Tongue (tissue), 2 donors: ENCODE measurements around the gene EXOC1L. TPM values are rescaled to one million over a fixed set of nuclear protein-coding genes. Genes with fewer than 3 reads are reported as not detected.
A peak's percentile ranks its signal among the peaks of the same experiment; 100 is the strongest.

ENCODE experiments used
- DNase-seq: peaks from one replicate; pipeline ENCODE4 v3.0.0-alpha.2; 2015
- total RNA-seq: library from RNA; depleted of rRNA; stranded (reverse); fragments of >200 nt; gene quantifications from one replicate; pipeline ENCODE4 v1.2.3, GENCODE V29; 2014

Gene EXOC1L, protein sequence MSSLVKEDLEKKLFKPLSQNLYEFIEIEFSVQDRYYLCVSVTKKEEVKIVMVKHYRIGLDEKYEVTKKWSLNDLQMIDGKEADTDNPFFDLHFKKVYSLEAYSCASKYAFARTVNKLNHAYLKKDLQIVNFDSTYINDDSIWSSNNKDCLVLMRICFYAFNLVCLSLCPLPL
- total RNA-seq, result not detected

DNA sequence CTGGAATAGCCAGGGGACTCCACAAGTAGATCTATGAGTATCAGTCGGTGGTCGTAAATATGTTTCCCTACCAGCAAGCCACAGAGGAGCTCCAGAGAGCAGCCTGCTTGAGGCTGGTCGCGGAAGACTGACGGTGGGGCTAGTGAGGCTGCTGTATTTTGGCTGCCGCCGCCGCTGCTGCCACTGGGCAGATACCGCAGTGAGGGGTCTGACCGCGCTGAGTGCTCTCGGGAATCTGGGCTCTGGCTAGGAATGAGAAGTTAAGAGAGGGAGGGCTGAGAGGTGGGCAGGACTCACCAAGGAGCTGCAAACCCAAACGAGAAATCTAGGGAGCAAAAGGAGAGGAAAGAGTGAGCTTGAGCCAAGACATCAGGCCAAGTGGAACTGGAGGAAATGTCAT, at the start of gene EXOC1L:
Gene EXOC1L (plus strand): TSS at position 157 of the 400 bp plus-strand sequence. CDS start 237 bp downstream, at position 394.
- peak; percentile 20 for DNase-seq

DNA sequence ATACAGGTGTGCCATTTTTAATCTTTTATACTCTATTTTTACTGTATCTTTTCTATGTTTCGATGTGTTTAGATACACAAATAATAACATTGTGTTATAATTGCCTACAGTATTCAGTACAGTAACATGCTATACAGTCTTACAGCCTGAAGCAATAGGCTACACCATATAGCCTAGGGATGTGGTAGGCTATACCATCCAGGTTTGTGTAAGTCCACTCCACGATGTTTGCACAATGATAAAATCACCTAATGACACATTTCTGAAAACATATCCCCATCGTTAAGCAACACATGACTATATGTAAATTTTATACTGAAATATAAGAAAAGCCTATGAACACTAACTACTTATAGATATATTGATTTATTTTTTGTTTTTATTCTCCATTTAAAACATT, 48.9 kb upstream of the EXOC1L start:
- no peak for DNase-seq

DNA sequence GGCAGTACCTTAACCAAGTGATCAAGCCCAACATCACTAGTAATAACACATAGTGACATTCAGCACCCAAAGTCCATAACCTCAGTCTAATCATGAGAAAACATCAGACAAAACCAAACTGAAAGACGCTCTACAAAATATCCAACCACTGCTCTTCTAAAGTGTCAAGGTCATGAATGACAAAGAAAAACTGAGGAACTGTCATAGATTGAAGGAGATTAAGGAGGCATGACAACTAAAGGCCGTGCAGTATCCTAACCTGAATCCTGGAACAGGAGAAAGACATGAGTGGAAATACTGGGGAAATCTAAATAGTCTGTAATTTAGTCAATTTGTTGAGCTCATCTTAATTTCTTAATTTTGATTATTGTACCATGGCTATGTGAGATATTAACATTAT, 38.2 kb upstream of the EXOC1L start:
- DNase-seq, result no peak

DNA sequence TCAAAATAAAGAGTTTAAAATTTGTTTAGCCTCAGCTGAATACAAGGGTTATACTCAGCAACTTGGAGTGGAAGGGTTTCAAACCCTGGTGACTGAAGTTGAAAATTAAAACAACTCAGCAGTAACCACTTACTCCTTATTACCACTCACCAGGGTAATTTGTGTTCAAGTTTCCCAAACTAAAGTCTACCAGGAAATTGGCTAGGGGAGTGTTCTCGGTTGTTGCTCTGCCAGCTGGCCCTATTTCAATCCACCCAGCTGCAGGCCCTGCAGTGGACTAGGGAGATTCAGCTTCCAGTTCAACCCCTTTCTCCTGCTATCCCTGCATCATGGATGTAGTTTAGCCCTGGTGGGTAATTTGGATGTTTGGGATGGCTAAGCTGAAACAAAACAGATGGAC, 37.8 kb upstream of the EXOC1L start:
- peak; percentile 14 for DNase-seq

DNA sequence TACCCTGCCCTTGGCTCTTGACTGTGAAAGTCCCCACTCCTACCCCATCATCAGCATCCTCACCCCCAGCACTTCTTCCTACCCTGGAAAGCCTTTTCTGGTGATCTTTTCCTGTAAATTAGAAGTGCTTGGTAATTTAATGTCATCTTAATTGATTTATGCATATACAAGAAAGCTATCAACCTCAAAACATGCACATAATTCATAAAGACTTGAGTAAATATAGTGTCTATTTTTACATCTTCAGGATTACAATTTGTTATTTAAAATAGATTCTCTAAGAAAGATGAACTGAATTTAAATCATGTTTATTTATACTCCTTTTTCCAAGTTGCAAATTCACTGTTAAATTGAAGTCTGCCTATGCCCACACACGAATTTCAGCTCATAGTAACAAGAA, 36.0 kb upstream of the EXOC1L start:
- no peak for DNase-seq

DNA sequence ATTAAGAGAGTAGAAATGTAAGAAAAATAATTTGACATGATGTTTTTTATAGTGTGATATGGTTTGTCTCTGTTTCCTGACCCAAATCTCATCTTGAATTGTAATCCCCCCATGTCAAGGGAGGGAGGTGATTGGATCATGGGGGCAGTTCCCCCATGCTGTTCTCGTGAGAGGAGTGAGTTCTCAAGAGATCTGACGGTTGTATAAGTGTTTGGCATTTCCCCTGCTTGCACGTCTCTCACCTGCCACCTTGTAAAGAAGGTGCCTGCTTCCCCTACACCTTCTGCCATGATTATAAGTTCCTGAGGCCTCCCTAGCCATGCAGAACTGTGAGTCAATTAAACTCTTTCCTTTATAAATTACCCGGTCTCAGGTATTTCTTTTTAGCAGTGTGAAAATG, 34.8 kb upstream of the EXOC1L start:
- no peak for DNase-seq

DNA sequence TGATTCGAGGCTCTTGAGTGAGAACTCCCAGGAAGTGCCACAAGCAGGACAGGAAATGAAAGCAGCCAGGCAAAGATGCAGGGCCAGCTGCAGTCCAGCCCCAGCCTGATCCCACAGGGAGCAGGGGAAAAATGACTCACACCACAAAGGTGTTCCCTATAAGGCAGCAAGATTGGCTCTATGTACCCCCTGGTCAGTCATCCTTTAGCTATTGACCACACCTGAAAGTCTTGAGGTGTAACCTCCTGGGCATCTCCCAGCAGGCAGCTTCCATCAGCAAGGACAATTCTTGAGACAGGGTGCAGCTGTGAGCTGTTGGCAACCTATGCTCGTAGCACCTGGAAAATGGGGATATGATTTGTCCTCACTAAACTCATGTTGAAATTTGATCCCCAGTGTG, 27.9 kb upstream of the EXOC1L start:
- DNase-seq, result no peak

DNA sequence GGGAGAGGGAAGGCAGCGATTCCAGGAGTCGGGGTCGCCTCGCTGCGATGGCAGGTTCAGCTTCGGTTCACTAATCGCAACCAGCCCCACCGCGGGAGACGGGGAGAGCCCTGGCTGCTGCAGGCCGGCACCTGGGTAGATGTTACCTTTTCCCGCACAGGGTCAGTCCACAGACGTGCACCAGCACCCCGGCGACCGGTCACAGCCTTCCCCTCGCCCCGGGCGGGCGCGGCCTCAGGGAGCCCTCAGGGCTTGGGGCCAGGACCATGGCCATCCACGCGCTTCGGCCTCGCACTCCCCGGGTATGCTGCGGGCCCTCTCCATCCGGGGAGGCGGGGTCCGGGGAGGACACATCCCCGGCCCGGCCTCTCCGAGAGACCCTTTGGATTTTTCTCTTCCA, 26.1 kb upstream of the EXOC1L start:
- no peak for DNase-seq

DNA sequence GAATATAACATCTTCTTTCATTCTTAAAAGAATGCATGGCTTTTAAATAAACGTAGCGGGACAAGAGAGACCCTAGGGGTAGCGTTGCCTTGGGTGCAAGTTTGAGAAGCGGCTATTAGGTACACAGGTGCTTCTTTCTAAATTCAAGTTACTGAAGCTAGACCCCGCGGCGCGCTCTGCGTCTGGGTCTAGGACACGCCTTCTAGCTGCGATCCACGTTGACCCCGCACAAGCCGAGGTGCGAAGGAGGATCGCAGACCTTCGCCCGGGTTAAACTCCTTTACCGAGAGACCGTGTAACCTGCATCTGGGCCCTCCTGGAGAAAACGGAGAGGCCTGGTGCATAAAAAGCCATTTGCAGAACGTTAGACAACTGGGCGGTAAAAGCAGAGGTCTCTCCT, 25.5 kb upstream of the EXOC1L start:
- no peak for DNase-seq

DNA sequence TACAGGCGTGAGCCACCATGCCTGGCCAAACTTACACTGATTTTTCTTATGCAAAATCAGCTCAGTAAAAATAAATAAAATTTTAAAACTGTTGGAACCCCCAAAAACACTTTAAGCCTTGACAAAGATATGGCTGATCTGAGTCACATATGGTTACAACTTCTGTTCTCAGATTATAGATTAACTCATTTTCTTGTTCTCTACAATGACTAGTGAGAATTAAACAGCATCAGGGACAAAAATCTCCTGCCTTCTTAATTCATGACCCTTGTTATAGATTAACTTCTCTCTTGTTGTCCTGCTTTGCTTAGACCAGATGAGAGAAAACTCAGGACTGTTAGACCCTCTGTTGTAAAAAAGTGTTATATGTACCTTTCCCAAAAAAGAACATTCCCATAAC, 24.2 kb upstream of the EXOC1L start:
- no peak for DNase-seq

DNA sequence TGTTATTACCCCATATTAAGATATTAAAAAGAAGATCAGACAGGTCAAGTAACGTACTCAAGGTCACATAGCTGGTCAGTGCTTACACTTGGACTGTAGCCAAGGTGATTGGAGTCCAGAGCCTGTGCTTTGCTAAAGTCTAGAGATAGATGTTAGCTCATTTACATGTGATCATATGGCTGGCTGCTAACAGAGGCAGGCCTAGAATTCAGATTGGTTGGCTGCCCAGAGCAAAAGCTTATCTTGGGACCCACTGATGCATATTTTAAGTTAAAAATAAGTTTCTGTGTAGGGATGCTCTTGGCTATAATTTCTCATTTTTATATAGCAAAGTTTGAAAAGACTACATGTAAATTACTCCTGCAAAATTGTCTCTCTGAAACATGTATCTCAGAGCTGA, 18.1 kb upstream of the EXOC1L start:
- DNase-seq, result no peak

DNA sequence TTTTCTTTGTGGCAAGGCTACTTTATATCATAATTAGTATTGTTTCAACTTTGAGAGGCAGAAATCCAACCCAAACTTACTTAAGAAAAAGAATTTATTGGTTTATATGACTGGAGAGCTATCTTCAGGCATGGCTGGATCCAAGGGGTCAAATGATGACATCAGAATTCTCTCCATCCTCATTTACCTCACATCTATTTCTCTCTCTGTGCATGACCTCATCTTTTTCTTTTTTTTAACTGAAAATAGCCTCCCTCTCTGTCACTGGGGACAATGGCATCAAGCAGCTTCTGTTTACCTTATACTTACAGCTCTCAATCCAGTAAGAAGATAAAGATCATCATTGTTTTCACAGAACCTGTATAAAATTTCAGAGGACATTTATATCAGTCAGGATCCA, 12.0 kb upstream of the EXOC1L start:
- no peak for DNase-seq

DNA sequence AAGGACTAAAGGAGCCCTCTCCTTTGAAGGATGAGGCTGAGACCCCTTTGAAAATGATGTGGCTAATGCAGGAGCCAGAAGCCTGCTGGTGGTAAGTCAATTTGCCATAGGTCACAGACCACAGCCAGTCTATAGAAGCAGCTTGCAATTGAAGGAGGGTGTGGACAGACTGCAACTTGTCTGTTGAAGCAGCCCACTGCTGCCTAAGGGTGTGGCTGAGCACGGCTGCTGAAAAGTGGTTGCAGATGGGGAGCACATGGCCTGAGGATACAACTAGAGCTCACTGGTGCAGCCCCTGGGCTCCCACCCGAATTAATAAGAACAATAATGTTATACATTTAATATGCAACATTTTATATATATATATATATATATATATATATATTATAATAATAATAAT, 11.4 kb upstream of the EXOC1L start:
- DNase-seq, result no peak

DNA sequence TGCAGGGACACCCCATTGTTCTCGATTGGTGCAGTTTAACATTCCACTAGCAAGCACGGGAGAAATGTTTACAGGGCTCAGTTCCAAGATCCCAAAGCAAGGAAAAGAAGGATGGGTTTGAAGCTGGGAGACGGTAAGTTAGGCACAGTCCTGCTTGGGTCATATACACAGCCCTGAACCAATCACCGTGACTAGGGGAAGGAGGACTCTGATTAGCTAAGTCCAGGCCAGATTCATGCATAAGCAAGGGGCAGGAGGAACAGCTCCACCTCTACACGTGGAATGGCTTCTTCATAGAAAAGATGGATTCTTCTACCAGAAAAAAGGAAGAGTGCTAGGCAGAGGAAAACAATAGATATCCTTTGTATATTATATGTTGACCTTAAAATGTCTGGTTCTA, 11.0 kb upstream of the EXOC1L start:
- DNase-seq, result no peak

DNA sequence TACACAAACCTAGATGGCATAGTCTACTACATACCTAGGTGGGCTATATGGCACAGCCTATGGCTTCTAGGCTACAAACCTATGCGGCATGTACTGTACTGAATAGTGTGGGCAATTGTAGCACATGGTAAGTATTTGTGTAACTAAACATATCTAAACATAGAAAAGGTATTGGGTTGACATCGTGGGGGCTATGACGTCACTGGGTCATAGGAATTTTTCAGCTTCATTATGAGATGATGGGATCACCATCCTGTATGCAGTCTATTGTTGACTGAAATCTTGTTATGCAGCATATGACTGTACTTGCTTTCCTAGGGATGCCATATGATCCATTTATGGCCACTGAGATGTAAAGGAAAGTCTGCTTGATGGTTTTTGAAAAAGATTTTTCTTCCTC, 1.9 kb upstream of the EXOC1L start:
- no peak for DNase-seq

DNA sequence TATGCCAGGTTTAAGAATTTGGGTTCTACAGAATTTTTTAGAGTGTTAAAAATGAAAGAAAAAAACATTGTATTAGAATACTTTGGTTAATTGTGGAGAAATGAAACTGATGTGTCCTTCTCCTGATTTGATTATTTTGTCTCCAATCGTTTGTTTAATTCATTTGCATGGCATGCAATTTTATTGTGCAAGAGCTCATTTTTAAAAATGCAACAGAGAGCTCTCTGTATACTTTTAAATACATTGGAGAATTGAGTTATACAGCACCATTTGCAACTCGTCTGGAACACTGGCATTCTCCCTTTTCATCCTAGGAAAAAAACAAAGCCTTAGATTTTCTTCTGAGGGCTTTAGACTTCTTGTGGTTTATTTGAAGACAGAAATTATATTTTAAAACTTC, 689 bp downstream of the EXOC1L start:
- DNase-seq, result no peak

DNA sequence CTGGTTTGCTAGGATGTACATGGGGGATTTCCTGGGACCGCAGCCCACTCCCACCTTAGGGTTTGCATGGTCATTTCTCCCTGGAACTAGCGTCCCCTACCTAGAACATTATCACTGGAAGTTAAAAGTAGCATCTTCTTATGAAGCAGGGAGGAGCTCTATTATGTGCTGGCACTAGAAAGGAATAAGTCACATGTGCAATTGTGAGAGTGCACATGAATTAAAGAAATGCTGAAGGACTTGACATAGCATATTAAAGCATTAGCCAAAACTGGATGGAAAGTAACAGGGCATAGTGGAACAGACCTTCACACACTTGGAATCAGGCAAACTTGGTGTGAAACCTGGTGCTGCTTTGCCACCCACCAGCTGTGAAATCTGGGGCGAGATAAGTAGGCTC, 2.7 kb downstream of the EXOC1L start:
- no peak for DNase-seq

DNA sequence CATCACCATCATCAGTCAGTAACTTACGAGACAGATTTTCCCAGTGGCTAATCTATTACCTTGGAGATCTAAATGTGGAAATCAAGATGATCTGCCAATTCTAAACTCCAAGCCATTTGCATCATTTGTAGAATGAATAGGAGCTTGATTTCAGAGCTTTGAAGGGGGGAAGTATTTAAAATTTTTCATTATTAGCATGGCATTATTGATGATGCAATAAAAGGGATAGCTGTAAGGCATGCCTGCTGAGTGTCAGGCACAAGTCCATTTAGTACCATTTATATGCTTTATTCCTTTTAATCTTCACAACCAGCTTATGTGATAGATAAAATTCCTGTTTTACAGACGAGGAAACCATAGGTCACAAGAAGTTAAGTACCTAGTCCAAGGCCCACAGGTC, 5.3 kb downstream of the EXOC1L start:
- no peak for DNase-seq

DNA sequence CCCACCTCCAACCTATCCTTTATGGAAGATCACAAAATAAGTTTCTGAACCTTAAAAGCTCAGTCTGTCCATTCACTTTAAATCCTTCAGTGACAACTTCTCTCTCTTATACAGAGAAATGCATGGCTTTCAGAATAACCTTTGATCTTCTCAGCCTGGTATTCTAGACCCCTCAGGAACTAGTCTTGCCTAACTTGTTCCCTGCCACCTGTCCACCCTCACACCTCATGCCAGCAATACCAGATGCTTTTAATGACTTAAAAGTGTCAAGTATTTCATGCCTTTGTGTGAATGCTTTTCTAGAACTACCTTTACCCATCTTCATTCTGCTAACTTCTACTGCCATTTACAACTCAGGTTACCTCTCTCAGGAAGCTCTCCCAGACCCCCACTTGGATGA, 7.4 kb downstream of the EXOC1L start:
- DNase-seq, result no peak

DNA sequence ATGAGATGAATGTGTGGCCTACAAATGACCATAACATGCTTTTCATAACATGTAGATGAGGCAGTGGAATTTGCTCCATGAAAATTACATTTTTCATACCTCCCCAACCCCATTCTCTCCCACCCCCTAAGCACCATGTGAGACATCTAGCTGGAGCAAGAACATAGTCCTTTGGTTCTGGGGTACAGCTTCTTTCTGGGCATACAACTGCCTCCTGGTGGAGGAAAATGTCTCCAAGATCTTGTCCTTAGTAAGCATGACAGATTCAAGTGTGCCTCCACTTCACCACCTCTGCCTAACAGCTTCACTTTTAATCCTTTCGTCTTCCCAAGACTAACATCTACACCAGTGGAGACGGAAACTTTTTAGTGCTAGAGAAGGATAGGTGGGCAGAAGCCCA, 8.0 kb downstream of the EXOC1L start:
- DNase-seq, result no peak

DNA sequence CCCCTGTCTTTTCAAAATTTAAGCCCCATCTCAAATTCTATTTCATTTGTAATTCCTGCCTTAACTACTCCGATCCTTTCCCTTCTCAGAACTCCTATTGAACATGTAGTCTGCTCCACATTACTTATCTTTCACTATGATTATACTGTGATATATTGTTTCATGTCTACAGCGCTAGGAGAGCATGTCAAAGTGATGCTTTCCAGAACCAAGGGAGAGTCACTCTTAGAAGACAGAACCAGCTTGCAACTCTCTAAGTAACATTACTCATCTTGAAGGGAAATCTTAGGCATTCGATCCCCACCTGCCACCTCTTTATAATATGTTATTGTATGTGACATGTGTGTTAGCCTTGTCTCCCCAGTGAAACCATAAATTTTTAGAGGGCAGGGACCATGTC, 10.5 kb downstream of the EXOC1L start:
- DNase-seq, result no peak

DNA sequence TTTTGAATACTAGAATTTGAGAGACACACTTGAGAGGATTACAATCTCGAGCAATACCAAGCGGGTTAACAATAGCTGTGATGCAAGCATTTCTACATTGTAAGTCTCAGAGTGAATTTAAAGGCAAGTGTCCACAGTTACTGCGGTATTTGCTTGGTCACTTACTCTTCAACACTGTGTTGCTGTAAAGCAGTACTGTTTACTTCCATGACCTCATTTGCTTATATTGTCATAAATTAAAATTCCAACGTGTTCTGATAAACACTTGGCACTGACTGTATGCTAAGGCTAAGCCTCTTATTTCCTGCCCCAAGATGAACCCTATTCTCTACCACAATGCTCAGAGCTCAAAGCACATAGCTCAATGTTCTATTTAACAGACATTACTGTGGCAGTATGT, 11.1 kb downstream of the EXOC1L start:
- no peak for DNase-seq

DNA sequence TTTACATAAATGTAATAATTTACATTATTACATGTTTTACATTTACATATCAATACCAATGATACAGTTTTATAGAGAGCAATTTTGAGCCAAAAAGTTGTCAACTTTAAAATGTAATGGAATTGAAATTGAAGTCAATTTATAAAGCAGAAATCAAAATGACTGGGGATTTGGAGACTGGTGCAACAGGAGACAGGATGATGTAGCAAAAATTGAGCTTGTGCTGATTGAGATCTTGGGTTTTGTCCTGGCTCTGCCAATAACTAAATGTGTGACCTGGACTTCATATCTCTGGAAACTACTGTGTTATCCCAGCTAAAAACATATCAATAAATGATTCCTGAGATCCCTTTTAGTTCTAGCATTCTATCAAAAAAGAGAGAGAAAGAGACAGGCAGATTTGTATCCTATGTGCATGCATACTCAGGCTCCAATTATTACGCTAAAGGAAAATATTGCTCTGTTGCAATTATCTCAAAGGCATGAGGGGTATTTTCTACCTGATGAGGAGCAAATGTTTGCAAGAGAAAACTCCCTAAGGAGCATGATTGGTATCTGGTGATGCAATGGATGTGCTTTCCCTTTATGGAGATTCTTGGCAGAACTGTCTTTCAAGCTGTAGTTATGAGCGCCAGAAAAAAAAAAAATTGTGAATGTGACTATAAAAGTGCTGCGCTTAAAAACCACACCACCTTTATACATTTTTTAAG, 14.7 kb downstream of the EXOC1L start:
- no peak for DNase-seq

DNA sequence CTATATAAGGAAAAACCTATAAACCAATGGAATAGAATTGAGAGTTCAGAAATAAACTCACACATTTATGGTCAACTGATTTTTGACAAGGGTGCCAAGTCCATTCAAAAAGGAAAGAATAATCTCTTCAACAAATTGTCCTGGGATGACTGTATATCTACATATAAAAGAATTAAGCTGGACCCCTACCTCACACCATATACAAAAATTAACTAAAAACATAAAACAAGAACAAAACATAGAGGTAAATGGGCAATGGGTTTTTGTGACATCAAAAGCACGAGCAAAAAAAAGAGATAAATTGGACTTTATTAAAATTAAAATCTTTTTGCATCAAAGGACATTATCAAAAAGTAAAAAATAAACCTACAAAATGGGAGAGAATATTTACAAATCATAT, 18.3 kb downstream of the EXOC1L start:
- DNase-seq, result no peak

DNA sequence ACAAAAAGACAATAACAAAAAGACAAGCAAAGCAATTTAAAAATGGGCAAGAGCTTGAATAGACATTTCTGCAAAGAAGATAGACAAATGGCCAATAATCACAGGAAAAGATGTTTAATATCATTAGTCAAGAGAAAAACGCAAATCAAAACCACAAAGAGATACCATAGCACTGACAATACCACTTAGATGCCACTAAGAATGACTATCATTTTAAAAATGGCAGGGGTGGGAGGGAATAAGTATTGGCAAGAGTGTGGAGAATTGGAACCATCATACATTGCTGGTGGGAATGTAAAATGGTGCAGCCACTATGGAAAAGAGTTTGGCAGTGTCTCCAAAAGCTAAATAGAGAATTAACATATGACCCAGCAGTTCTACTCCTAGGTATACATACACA, 18.8 kb downstream of the EXOC1L start:
- DNase-seq, result no peak
